Keratinocyte (primary cell): ENCODE data around the gene OR51Q1. TPM values are rescaled to one million over a fixed set of nuclear protein-coding genes. Genes with fewer than 3 reads are reported as not detected.

Experiments
- DNase-seq: peaks from one replicate; pipeline ENCODE4 v3.0.0-alpha.2; 2011; ENCODE audit warnings: low read depth, missing footprints, low spot score
- FAIRE-seq: peaks from 2 replicates; lab custom pipeline; 2011; peaks lifted over from hg19 to GRCh38; lab: Jason Lieb, UNC
- H2AFZ ChIP-seq: 2 replicates; pipeline ENCODE4 v1.6.0; 2012; ENCODE audit warnings: low read length, control low read depth, inconsistent platforms; ENCODE audit not compliant: control insufficient read depth
- H3K27ac ChIP-seq: 2 replicates; pipeline ENCODE4 v1.5.1; 2011; ENCODE audit warnings: low read length; ENCODE audit not compliant: control insufficient read depth, insufficient read depth
- H3K27me3 ChIP-seq: 3 replicates; pipeline ENCODE4 v1.6.0; 2011; ENCODE audit warnings: low read length; ENCODE audit not compliant: control insufficient read depth, insufficient read depth; ENCODE audit errors: extremely low read depth
- H3K36me3 ChIP-seq, 2 experiments: 2 replicates in 1 of 2; 3 replicates in 1 of 2; pipeline ENCODE4 v1.5.1; 2011; ENCODE audit warnings: low read length in 2 of 2, mild to moderate bottlenecking in 1 of 2; ENCODE audit not compliant: control insufficient read depth in 2 of 2, insufficient read depth in 2 of 2; ENCODE audit errors: extremely low read depth in 1 of 2
- H3K4me1 ChIP-seq: 3 replicates; pipeline ENCODE4 v1.5.1; 2011; ENCODE audit warnings: low read length; ENCODE audit not compliant: control insufficient read depth, insufficient read depth; ENCODE audit errors: extremely low read depth
- H3K4me2 ChIP-seq: 3 replicates; pipeline ENCODE4 v1.6.0; 2011; ENCODE audit warnings: low read depth, low read length; ENCODE audit not compliant: control insufficient read depth, insufficient read depth; ENCODE audit errors: extremely low read depth
- H3K4me3 ChIP-seq, 3 experiments: fragments of 200-600 bp in 1 of 3; sonication (generic) in 1 of 3; 2 replicates in 2 of 3; 3 replicates in 1 of 3; pipeline ENCODE4 v1.5.1; 2011 to 2016; ENCODE audit warnings: low read length in 3 of 3, mild to moderate bottlenecking in 3 of 3, control low read depth in 2 of 3, inconsistent platforms in 1 of 3, low read depth in 1 of 3, mixed read lengths in 1 of 3, mixed run types in 1 of 3, moderate library complexity in 1 of 3; ENCODE audit not compliant: control insufficient read depth in 2 of 3, insufficient read depth in 2 of 3; ENCODE audit errors: extremely low read depth in 1 of 3
- H3K79me2 ChIP-seq: 2 replicates; pipeline ENCODE4 v1.6.0; 2012; ENCODE audit warnings: low read length; ENCODE audit not compliant: control insufficient read depth, insufficient read depth
- H3K9ac ChIP-seq: 3 replicates; pipeline ENCODE4 v1.6.0; 2011; ENCODE audit warnings: low read length; ENCODE audit not compliant: control insufficient read depth, insufficient read depth; ENCODE audit errors: extremely low read depth
- H3K9me1 ChIP-seq: 3 replicates; pipeline ENCODE4 v1.6.0; 2011; ENCODE audit warnings: low read length; ENCODE audit not compliant: control insufficient read depth, insufficient read depth; ENCODE audit errors: extremely low read depth
- H3K9me3 ChIP-seq: 2 replicates; pipeline ENCODE4 v1.5.1; 2012; ENCODE audit warnings: low read depth, low read length; ENCODE audit not compliant: control insufficient read depth
- H4K20me1 ChIP-seq: 3 replicates; pipeline ENCODE4 v1.6.0; 2011; ENCODE audit warnings: low read length; ENCODE audit not compliant: control insufficient read depth, insufficient read depth; ENCODE audit errors: extremely low read depth
- CTCF ChIP-seq, 3 experiments: IDR thresholded peaks in 1 of 3; conservative IDR thresholded peaks in 1 of 3; optimal IDR thresholded peaks in 1 of 3; 2 replicates in 2 of 3; 3 replicates in 1 of 3; pipeline versions ENCODE3 to v1.5.1; 2011; ENCODE audit warnings: low read length in 3 of 3, mild to moderate bottlenecking in 3 of 3, moderate library complexity in 2 of 3, control low read depth in 1 of 3, inconsistent platforms in 1 of 3; ENCODE audit not compliant: insufficient read depth in 2 of 3; ENCODE audit errors: extremely low read depth in 1 of 3
- EZH2 ChIP-seq: IDR thresholded peaks from one replicate; pipeline ENCODE4 v1.6.1; 2012; ENCODE audit warnings: inconsistent platforms, mild to moderate bottlenecking, low read length, moderate library complexity
- dilution Hi-C: fragments of 300-500 bp; cut with MboI; formaldehyde crosslinking; loops from one replicate; pipeline ENCODE4 v1.7.0; 2020; ENCODE audit warnings: low sequenced_read_pairs; ENCODE audit not compliant: extremely low pct_ligation_motif_present
- polyA plus RNA-seq, 5 experiments: library from polyadenylated mRNA; depleted of rRNA in 3 of 5; stranded (reverse) in 3 of 5; stranded (forward) in 1 of 5; unstranded in 1 of 5; fragments of >200 nt; gene quantifications; 1 replicate in 1 of 5; 2 replicates in 3 of 5; 3 replicates in 1 of 5; pipeline versions ENCODE4 v1.2.1 to v1.2.3, GENCODE V29; 2011 to 2012; ENCODE audit warnings: missing spikeins in 2 of 5, low read depth in 1 of 5, low replicate concordance in 1 of 5

Gene OR51Q1
- polyA plus RNA-seq, 1 donor (not counting 4 experiments of a cell fraction or from before 2014, with no cell fraction given): not detected

GRCh38 chr11:5460983-5461621 lies 39.2 kb downstream of the OR51Q1 start:
- TF ChIP-seq EZH2 (no peak), CTCF (optimal IDR thresholded peaks at IDR 0.05 in 1 of 3, IDR thresholded peaks at IDR 0.05 in 1 of 3, conservative IDR thresholded peaks at IDR 0.05 in 1 of 3; ENCODE audit: extremely low read depth in 1 of 3, insufficient read depth in 2 of 3, low read length in 3 of 3) (no peak)
- no peak for FAIRE-seq

GRCh38 chr11:5467527-5467926 lies 45.6 kb downstream of the OR51Q1 start:
- Histone ChIP-seq H3K4me2 (no peak overlapping the region), H3K4me3 (no peak overlapping the region), H3K9ac (no peak overlapping the region), H3K9me1 (no peaks in the 10 kb centered on the region), H3K27me3 (no peaks in the 10 kb centered on the region), H3K36me3 (no peaks in the 10 kb centered on the region), H4K20me1 (no peaks in the 10 kb centered on the region), H2AFZ (no peak overlapping the region), H3K79me2 (no peaks in the 10 kb centered on the region), H3K27ac (no peak overlapping the region), H3K4me1 (no peaks in the 10 kb centered on the region), H3K9me3 (no peaks in the 10 kb centered on the region)
- no peak for TF ChIP-seq EZH2
- no peak for TF ChIP-seq CTCF (optimal IDR thresholded peaks at IDR 0.05 in 1 of 3, IDR thresholded peaks at IDR 0.05 in 1 of 3, conservative IDR thresholded peaks at IDR 0.05 in 1 of 3; ENCODE audit: extremely low read depth in 1 of 3, insufficient read depth in 2 of 3, low read length in 3 of 3)
- dilution Hi-C loops: no loop called here
- FAIRE-seq: no peak
- no peak for DNase-seq

More at GRCh38 chr11:5460983-5461621, 39.2 kb downstream of the OR51Q1 start:
- Histone ChIP-seq H3K4me3 (no peak overlapping the region), H3K27me3 (no peaks in the 10 kb centered on the region), H3K9ac (no peak overlapping the region), H4K20me1 (no peaks in the 10 kb centered on the region), H3K9me3 (no peaks in the 10 kb centered on the region), H3K36me3 (no peaks in the 10 kb centered on the region), H3K4me2 (no peak overlapping the region), H2AFZ (no peak overlapping the region), H3K4me1 (no peaks in the 10 kb centered on the region), H3K27ac (no peak overlapping the region), H3K79me2 (no peaks in the 10 kb centered on the region), H3K9me1 (no peaks in the 10 kb centered on the region)
- no peak for DNase-seq
- dilution Hi-C loops: no loop called here

Other genes with a start within 250 kb of the OR51Q1 start
- not detected in 3 replicates for gene OR51V1, start 221.4 kb upstream of the OR51Q1 start, polyA plus RNA-seq
- not detected in 3 replicates for gene HBB, start 195.0 kb upstream of the OR51Q1 start, polyA plus RNA-seq
- gene HBD, start 187.6 kb upstream of the OR51Q1 start, polyA plus RNA-seq: not detected in 3 replicates
- 0.30 to 0.31 TPM in 2 of 3 replicates, not detected in the other for gene HBG1, start 172.3 kb upstream of the OR51Q1 start, polyA plus RNA-seq
- 0.50 to 0.73 TPM (median 0.61 TPM) in 3 replicates for gene HBG2, start 167.3 kb upstream of the OR51Q1 start, polyA plus RNA-seq
- gene HBE1, start 152.2 kb upstream of the OR51Q1 start, polyA plus RNA-seq: 0.19 to 0.26 TPM in 2 of 3 replicates, not detected in the other
- gene OR51B4, start 120.2 kb upstream of the OR51Q1 start, polyA plus RNA-seq: not detected in 3 replicates
- not detected in 3 replicates for gene OR51B2, start 97.8 kb upstream of the OR51Q1 start, polyA plus RNA-seq
- not detected in 3 replicates for gene OR51B5, start 78.6 kb upstream of the OR51Q1 start, polyA plus RNA-seq
- not detected in 3 replicates for gene OR51B6, start 70.6 kb upstream of the OR51Q1 start, polyA plus RNA-seq
- gene OR51M1, start 38.3 kb upstream of the OR51Q1 start, polyA plus RNA-seq: not detected in 3 replicates
- gene OR51I1, start 19.4 kb downstream of the OR51Q1 start, polyA plus RNA-seq: not detected in 3 replicates
- gene OR51I2, start 27.2 kb downstream of the OR51Q1 start, polyA plus RNA-seq: not detected in 3 replicates
- not detected in 3 replicates for gene OR52D1, start 66.6 kb downstream of the OR51Q1 start, polyA plus RNA-seq
- gene UBQLN3, start 87.8 kb downstream of the OR51Q1 start, polyA plus RNA-seq: not detected in 3 replicates
- gene UBQLNL, start 94.6 kb downstream of the OR51Q1 start, polyA plus RNA-seq: 0.08 to 0.48 TPM (median 0.12 TPM) in 3 replicates
- 0.15 TPM in 1 of 3 replicates, not detected in the others for gene OR52H1, start 126.4 kb downstream of the OR51Q1 start, polyA plus RNA-seq
- not detected in 3 replicates for gene OR52B6, start 158.8 kb downstream of the OR51Q1 start, polyA plus RNA-seq
- gene TRIM6, start 174.5 kb downstream of the OR51Q1 start, polyA plus RNA-seq: 3.9 to 5.2 TPM (median 4.5 TPM) in 3 replicates
- gene TRIM34, start 202.9 kb downstream of the OR51Q1 start, polyA plus RNA-seq: 13.7 to 20.5 TPM (median 15.8 TPM) in 3 replicates